OCI-LY1 (cell line): Measurements from ENCODE around the gene RAB4B.

Experiments used
- H2AFZ ChIP-seq: fragments of 200-600 bp; sonication (generic), shearing (Covaris generic); 2 replicates; pipeline ENCODE4 v1.6.0; 2014; ENCODE audit warnings: antibody characterized with exemption, mild to moderate bottlenecking, low read length
- H3F3A ChIP-seq: fragments of 200-600 bp; sonication (generic), shearing (Covaris generic); 2 replicates; pipeline ENCODE4 v1.6.0; 2014; ENCODE audit warnings: mild to moderate bottlenecking, antibody characterized with exemption, low read length, moderate library complexity; ENCODE audit not compliant: insufficient read depth
- H3K27ac ChIP-seq: fragments of 200-600 bp; sonication (generic); 2 replicates; pipeline ENCODE4 v1.5.1; 2014; ENCODE audit warnings: low read length, mixed run types, mild to moderate bottlenecking, low read depth; ENCODE audit not compliant: poor library complexity, severe bottlenecking
- H3K27me3 ChIP-seq: fragments of 200-600 bp; sonication (generic); 2 replicates; pipeline ENCODE4 v1.6.0; 2014; ENCODE audit warnings: antibody characterized with exemption, mild to moderate bottlenecking, low read length, moderate library complexity; ENCODE audit not compliant: insufficient read depth
- H3K36me3 ChIP-seq: fragments of 200-600 bp; sonication (generic); 2 replicates; pipeline ENCODE4 v1.6.1; 2014; ENCODE audit warnings: mild to moderate bottlenecking, antibody characterized with exemption, low read length, moderate library complexity, mixed read lengths; ENCODE audit not compliant: insufficient read depth
- H3K4me1 ChIP-seq: fragments of 200-600 bp; sonication (generic); 2 replicates; pipeline ENCODE4 v1.5.1; 2014; ENCODE audit warnings: mild to moderate bottlenecking, low read length, moderate library complexity; ENCODE audit not compliant: insufficient read depth, severe bottlenecking
- H3K4me2 ChIP-seq: fragments of 200-600 bp; sonication (generic), shearing (Covaris generic); 2 replicates; pipeline ENCODE4 v1.6.1; 2014; ENCODE audit warnings: low read length
- H3K4me3 ChIP-seq: fragments of 200-600 bp; sonication (generic); 2 replicates; pipeline ENCODE4 v1.5.1; 2014; ENCODE audit warnings: low read length, low read depth, mild to moderate bottlenecking, mixed read lengths; ENCODE audit not compliant: poor library complexity, severe bottlenecking
- H3K79me2 ChIP-seq: fragments of 200-600 bp; shearing (Covaris generic); 2 replicates; pipeline ENCODE4 v1.6.1; 2016; ENCODE audit warnings: mixed run types, low read length, mixed read lengths; ENCODE audit not compliant: insufficient read depth
- H3K9ac ChIP-seq: fragments of 200-600 bp; sonication (generic), shearing (Covaris generic); 2 replicates; pipeline ENCODE4 v1.6.1; 2014; ENCODE audit warnings: mild to moderate bottlenecking, low read length, mixed read lengths
- H3K9me2 ChIP-seq: fragments of 200-600 bp; sonication (generic), shearing (Covaris generic); 2 replicates; pipeline ENCODE4 v1.6.1; 2014; ENCODE audit warnings: low read depth, mild to moderate bottlenecking, low read length, mixed read lengths
- H3K9me3 ChIP-seq: fragments of 200-600 bp; shearing (Covaris generic); 2 replicates; pipeline ENCODE4 v1.6.1; 2014; ENCODE audit warnings: low read length, mixed read lengths
- H4K20me1 ChIP-seq: fragments of 200-600 bp; sonication (generic), shearing (Covaris generic); 2 replicates; pipeline ENCODE4 v1.6.0; 2016; ENCODE audit warnings: mild to moderate bottlenecking, low read length; ENCODE audit not compliant: insufficient read depth
- EZH2 ChIP-seq: fragments of 200-600 bp; sonication (generic), shearing (Covaris generic); IDR thresholded peaks from 2 replicates; pipeline ENCODE4 v1.8.0; 2017; ENCODE audit warnings: borderline replicate concordance, mixed run types, mild to moderate bottlenecking, antibody characterized with exemption, low read length, moderate library complexity, mixed read lengths
- TF ChIP-seq, protein P1 (sequence below): fragments of 200-600 bp; sonication (generic), shearing (Covaris generic); IDR thresholded peaks from 2 replicates; pipeline ENCODE4 v1.5.1; 2017; ENCODE audit warnings: mild to moderate bottlenecking, antibody characterized with exemption, low read length, moderate library complexity, mixed read lengths

Gene RAB4B

DNA sequence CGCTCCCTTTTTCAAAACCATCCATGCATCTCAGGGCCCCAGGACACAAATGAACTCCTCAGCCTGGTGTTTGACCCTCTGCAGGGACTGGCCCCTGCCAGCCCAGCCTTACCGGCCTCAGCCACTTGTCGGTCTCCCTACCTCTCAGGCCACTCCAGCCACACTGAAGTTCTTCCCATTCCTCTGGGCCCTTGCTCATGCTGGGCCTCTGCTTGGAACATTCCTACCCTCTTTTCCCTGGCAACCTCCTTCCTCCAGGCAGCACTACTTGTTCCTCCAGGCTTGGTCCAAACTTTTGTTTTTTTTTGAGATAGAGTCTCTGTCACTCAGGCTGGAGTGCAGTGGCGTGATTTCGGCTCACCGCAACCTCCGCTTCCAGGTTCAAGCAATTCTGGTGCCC, 13.3 kb downstream of the RAB4B start:
- no peaks in the 10 kb centered on the region for H3K79me2 ChIP-seq
- no peak overlapping the region for H2AFZ ChIP-seq
- H3K9me3 ChIP-seq: no peaks in the 10 kb centered on the region
- no peak overlapping the region for H3K9ac ChIP-seq
- H3K4me1 ChIP-seq: peaks cover 14% of the 10 kb centered on the region
- peaks cover 24% of the 10 kb centered on the region for H3K36me3 ChIP-seq
- H3F3A ChIP-seq: no peaks in the 10 kb centered on the region
- H3K9me2 ChIP-seq: no peaks in the 10 kb centered on the region
- no peaks in the 10 kb centered on the region for H3K27me3 ChIP-seq
- no peak overlapping the region for H3K27ac ChIP-seq
- no peak overlapping the region for H3K4me2 ChIP-seq
- no peak overlapping the region for H3K4me3 ChIP-seq
- no peaks in the 10 kb centered on the region for H4K20me1 ChIP-seq
- TF ChIP-seq EZH2: no peak
- TF ChIP-seq, protein P1, sequence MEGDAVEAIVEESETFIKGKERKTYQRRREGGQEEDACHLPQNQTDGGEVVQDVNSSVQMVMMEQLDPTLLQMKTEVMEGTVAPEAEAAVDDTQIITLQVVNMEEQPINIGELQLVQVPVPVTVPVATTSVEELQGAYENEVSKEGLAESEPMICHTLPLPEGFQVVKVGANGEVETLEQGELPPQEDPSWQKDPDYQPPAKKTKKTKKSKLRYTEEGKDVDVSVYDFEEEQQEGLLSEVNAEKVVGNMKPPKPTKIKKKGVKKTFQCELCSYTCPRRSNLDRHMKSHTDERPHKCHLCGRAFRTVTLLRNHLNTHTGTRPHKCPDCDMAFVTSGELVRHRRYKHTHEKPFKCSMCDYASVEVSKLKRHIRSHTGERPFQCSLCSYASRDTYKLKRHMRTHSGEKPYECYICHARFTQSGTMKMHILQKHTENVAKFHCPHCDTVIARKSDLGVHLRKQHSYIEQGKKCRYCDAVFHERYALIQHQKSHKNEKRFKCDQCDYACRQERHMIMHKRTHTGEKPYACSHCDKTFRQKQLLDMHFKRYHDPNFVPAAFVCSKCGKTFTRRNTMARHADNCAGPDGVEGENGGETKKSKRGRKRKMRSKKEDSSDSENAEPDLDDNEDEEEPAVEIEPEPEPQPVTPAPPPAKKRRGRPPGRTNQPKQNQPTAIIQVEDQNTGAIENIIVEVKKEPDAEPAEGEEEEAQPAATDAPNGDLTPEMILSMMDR: no peak

DNA sequence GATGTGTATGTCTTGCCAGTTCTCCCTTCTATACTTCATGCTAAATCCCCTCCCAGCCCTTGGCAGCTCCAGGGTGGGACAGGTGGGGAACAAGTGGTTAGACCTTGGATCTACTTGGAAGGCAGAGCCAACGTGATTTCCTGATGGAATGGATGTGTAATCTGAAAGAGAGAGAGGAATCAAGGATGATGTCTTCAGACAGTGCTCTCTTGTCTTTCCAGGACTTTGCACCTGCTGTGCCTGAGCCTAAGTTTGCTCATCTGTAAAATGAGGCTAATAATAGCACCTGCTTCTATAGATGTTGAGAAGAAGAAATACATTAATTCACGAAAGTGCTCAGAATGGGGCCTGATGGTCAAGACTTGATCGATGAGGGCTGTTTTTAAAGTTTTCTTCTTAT, 13.9 kb downstream of the RAB4B start:
- Histone ChIP-seq H3K9me3 (no peaks in the 10 kb centered on the region), H3K9ac (no peak overlapping the region), H3K27ac (peak overlapping the region; percentile 39), H2AFZ (no peak overlapping the region), H3K4me3 (no peak overlapping the region), H4K20me1 (no peaks in the 10 kb centered on the region), H3K4me1 (peaks cover 14% of the 10 kb centered on the region), H3K27me3 (no peaks in the 10 kb centered on the region), H3K36me3 (peaks cover 18% of the 10 kb centered on the region), H3F3A (no peaks in the 10 kb centered on the region), H3K79me2 (no peaks in the 10 kb centered on the region), H3K9me2 (no peaks in the 10 kb centered on the region), H3K4me2 (no peak overlapping the region)
- TF ChIP-seq, protein P1: no peak
- no peak for TF ChIP-seq EZH2

DNA sequence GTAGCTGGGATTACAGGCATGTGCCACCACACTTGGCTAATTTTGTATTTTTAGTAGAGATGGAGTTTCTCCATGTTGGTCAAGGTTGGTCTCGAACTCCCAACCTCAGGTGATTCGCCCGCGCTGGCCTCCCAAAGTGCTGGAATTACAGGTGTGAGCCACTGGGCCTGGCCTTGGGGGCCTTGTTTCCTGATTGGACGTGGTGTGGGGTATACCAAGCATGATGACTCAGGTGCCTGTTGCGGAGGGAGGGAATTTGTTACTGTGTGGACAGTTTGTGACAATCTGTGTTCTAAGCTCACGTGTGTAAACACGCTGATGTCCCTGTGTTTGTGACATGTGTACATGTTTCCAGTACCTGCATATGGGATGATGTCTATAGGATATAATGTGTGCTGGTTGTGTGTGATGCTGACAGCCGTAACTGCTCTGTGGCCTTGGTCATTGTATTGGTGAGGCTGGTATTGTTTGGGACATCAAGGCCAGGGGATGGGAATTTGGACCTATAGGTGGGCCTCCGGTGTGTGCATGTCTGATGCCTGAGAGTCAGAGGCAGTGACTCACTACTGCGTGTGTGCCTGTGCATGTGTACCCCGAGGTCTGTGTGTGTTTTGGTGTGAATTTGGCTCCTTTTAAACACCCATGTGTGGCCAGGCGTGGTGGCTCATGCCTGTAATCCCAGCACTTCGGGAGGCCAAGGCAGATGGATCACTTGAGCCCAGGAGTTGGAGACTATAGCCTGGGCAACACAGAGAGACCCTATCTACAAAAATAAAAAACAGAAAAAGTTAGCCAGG, 19.3 kb downstream of the RAB4B start:
- Histone ChIP-seq H3K9ac (peak overlapping the region; percentile 69; the same call in 1 of the 2 replicates), H3F3A (no peaks in the 10 kb centered on the region), H3K27ac (peak overlapping the region; percentile 89), H3K27me3 (no peaks in the 10 kb centered on the region), H3K36me3 (peaks cover 19% of the 10 kb centered on the region; the same call in 1 of the 2 replicates), H3K4me3 (no peak overlapping the region), H3K9me3 (no peaks in the 10 kb centered on the region), H3K79me2 (peaks cover 27% of the 10 kb centered on the region), H3K9me2 (no peaks in the 10 kb centered on the region), H4K20me1 (no peaks in the 10 kb centered on the region), H3K4me2 (peak overlapping the region; percentile 72; the same call in 1 of the 2 replicates), H2AFZ (no peak overlapping the region), H3K4me1 (peaks cover 36% of the 10 kb centered on the region)
- TF ChIP-seq, protein P1: no peak
- TF ChIP-seq EZH2: no peak
